NCI-H345 treated with DMSO at 0.1 percent for 48 hours (cell line): ENCODE measurements around the gene EXO1.
"Not testable (repeated sequence)": the region's sequence is repeated elsewhere in the genome, so short reads cannot be mapped to it uniquely, and the experiment has no call there.

ENCODE experiments used
- DNase-seq: peaks from one replicate; lab custom pipeline; 2025; ENCODE audit not compliant: unreplicated experiment; lab: John Stamatoyannopoulos, UW

The EXO1 gene

DNA sequence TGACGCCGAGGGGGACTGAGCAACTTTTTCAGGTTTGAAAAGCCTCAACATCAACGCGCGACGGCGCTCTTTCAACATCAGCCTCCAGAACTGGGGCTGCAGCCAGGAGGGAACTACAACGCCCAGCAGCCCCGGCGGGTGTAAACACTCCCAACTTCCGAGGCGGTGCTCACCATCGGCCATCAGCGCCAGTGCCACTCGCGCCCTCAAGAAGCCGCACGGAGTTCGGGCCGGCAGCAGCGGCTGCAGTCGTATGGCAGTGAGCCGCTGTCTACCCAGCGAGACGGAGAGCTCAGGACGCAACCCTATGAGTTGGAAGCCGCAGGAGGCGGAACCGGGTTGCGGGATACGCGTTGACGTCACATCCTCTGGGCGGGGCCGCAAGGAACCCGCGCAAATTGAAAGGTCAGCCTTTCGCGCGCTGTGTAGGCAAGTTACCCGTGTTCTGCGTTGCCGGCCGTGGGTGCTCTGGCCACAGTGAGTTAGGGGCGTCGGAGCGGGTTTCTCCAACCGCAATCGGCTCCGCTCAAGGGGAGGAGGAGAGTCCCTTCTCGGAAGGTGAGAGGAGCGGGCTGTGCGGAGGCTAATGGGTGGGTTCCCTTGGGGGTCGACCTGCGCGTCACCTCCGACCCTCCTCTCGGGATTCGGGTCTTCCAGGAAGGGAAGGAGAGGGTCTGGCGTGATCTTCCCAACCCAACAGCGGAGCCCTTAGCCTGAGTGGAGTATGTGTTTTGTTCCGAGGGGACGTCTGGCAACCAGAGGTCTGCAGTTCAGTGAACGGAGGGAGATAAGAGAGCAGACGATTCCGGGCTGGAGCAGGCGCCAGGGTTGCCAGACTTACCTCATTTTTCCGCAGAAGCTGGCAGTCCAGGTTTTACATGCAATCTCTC, at the start of gene EXO1:
TSS of gene EXO1 (plus strand) at position 409 of the 890 bp plus-strand sequence. CDS start 2,222 bp downstream, outside the sequence.
- DNase-seq = peak; percentile 95

DNA sequence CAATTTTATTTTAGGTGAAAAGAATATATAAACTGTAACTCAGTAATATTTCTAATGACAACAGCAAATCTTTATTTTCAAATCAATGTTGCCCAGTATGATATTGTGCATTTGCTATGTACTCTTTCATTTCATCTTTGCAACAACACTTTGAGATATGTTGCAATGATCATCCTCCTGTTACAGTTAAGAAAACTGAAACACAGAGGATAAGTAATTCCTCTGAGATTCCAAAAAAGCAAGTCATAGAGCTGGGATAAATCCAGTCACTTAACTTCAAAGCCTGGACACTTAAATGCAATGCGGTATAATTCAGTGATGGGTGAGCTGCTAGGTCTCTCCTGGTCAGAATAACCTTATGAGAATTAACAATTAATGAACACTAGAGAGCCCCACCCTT, 48.6 kb upstream of the EXO1 start:
- DNase-seq = no peak

DNA sequence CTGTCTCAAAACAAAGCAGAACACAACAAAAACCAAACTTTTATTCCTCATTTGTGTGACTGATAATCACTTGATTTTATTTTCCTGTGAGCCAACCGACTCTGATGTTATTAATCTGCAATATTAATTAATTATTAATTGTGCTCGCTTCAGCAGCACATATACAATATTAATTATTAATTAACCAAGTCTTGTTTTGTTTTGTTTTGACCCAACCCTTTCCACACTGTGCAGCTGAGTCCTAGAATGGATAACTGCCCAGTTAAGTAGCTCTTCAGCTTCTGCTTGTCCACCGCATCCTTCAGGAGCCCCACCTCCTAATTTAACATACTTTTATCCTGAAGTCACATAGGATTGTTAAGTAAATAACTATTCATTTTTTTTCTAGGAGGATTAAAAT, 47.4 kb upstream of the EXO1 start:
- DNase-seq = no peak

DNA sequence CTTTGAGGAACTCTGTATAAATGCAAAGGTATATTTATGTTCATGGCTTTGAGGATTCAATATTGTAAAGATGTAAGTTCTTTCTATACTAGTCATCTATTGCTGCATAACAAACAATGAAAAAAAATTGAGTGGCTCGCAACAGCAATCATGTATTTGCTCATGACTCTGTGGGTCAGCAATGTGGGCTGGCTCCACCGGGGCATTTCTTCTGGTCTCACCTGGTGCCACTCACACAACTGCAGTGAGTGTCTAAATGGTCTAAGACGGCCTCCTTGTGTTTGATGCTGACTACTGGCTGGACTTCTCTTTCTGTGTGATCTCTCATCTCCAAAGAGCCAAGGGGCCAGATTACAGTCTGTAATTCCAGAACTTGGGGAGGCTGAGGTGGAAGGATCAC, 45.1 kb upstream of the EXO1 start:
- DNase-seq = no peak

- DNase-seq = not testable (repeated sequence)
Measured at GRCh38 chr1:241804706-241805105, 43.3 kb upstream of the EXO1 start.

DNA sequence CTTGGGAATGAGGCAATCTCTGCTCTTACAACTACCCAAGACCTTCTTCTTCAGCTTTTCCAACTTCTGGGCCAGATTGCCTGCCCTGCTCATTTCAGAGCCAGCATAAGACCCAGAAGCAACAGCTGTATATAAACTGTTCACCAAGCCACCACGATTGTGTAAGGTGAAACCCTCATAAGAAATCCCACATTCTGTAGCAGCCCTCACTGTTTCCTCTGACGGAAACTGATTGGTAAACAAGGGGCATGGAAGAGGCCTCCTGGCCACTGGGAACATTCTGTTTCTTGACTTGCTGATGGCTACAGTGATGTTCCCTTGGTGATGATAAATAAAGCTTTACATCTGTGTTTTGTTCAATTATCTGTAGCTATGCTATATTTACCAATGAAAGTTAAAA, 39.7 kb upstream of the EXO1 start:
- no peak for DNase-seq

DNA sequence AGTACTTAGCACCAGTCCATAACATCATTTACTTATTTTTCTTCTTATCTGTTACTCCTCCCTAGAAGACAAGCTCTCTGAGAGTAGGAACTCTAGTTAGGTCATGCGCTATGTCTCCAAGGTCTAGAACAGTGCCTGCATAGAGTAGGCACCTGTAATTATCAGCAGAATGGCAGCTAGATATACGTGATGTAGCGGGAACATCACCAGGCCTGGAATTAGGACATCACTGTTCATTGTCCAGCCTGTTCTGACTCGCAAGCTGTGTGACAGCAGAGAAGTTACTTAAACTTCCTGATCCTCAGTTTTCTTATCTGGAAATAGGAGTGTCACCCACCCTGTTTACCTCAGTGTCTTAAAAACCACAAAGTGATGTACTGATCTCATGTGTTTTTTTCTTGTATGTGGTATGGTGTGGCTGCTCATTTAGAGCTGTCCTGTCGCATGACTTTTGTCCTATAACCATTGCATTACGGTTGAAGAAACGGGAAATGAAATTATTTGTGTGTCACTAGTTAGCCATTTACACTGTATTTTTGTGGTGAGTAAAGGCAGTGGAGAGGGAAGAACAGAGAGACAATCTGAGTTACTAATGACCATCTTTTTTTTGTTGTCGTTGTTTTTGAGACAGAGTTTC, 37.1 kb upstream of the EXO1 start:
- no peak for DNase-seq

DNA sequence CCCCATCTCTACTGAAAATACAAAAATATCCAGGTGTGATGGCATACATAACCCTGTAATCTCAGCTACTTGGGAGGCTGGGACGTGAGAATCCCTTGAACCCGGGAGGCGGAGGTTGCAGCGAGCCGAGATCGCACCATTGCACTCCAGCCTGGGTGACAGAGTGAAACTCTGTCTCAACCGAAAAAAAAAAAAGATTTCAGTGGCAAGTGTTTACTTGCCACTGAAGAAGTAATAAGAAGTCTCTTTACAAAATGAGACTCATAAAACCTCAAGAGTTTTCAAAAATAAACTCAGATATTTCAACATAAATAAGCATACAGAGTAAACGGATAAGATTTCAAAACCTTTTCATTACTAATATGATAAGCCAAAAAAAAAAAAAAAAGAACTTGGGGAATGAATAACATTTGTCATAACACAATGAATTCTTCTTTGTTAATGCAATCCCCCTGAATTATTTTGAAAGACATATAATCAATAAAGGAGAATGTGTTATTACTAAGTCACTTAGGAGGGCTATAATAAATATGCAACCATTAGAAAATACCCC, 34.2 kb upstream of the EXO1 start:
- no peak for DNase-seq

DNA sequence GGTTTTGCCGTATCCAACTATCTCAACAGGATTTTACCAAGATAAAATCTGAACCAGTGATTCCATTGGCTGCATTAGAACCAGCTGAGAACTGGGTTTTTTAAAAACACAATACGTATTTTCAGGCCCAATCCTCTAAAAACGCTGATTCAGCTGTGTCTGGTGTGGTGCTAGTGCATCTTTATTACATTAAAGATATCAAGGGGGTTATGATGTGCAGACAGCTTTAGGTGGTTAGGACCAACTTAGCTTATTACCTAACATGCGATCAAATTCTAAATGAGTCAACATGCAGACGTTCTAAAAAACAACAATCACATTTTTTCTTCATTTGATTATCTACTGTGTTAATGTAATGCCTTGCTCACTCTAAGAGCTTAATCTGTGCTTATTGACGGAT, 32.0 kb upstream of the EXO1 start:
- DNase-seq = no peak

- no peak for DNase-seq
Measured at GRCh38 chr1:241817331-241817792, 30.6 kb upstream of the EXO1 start.

DNA sequence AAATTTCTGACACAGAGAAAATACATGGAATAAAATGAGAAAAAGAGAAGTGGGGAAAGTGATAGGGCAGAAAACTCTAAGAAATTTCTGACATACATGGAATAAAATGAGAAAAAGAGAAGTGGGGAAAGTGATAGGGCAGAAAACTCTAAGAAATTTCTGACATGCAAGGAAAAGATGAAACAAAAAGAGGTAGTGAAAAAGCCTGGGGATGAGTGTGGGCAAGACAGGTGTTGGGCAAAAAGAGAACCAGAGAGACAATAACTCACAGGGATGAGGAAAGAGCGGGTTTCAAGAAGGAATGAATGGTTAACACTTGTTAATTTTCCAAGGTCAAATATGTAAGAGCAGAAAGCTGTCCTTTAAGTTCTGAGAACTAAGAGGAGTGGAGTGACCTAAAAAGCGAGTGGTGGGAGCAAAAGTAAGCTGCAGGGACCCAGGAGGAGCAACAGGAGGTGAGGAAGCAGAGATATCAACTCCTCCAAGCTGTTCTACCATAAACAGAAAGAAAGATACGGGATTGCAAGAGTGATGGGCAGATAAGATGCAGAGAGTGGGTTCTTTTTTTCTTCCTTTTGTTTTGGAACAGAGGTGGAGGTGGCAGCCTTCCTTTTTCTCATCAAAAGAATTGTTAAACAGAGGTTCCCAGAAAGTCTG, 29.9 kb upstream of the EXO1 start:
- DNase-seq = no peak

DNA sequence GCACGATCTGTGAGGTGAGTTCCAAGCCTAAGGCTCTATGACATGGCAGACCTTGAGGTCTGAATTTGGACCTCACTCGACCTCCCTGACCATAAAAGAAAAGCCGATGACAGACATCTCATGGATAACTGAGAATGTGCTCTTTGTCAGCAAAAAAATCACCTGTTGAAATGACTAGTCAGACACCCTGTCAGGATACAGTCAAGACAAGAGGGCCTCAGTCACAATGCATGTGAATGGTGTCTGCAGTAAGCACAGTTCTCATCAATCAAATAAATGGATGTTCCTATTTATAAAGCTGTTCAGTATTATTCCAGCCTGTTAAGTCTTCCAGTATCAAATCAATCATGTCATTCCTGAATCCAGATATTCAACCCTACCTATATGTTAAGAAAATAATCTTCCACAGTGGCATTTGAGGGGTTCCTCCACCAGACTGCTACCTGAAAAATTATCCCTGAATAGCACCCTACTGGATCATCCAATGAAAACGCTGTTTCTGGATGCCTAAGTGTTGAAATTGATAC, 28.6 kb upstream of the EXO1 start:
- no peak for DNase-seq

DNA sequence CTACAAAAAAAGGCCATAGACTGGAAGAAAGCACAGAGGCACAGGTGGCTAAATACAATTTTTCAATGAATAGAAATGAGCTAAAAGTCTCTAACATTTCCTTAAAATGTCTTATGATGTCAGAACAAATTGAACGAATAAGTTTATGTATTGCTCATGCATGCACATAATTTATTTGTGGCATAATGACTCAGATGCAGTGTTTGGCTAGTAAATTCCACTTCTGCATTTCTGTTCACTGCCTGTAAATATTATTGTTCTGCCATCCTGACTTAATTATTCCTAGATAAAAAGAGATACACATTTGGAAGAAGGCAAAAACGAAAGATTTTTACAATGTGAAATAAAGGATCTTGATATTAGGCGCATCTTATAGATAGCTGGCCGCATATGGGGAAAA, 26.6 kb upstream of the EXO1 start:
- DNase-seq = no peak

DNA sequence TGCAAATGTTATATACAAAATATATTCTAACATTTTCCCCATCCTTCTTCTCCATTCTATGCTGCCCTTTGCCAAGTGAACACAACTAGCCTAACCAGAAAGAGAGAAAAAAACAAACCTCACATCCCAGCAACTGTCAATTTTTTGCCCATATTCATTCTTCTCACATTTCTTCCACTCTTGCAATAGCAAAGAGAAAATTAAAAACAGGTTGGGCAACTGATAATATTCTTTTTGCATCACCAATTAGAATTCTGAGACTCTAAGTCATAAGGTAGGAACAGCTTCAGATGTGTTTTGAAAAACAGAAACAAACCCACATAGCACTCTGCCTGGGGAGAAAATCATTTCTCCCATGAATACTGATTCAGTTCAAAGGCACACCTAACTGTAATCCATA, 25.2 kb upstream of the EXO1 start:
- DNase-seq = no peak

DNA sequence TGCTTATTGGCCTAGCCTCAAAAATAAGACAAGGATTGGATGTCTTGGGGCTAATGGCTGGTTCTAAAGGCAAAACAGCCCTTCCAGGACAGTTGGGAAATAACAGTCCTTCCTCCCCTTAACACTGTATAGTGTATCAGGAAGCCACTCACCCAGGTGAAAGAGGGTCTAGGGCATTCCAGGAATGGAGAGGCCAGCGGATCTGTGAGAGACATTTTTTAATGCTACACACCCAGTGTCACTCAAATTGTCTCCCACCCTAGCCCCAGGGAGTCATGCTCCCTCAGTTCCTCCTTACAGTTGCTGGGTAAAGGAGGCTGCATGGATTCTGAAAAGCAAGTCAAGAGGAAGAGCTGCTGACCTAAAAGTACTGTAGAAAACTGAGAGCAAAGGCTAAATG, 24.1 kb upstream of the EXO1 start:
- no peak for DNase-seq

DNA sequence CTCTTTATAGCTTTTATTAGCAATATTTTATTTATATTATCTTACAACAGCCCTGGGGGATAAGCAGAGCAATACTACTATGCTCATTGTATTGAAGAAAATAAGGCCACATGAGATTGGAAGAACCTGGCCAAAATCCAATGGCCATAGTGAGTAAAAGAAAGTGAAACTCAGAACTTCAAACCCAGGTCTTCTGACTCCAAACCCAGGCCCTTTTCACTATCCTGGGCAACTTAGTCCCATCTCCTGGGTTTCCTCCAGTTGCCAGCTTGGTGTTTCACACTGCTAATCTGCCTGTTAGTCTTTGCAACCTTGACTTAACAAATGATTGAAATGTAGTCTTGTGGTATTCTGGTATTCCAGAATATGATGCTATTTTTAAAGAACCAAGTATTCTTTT, 22.4 kb upstream of the EXO1 start:
- no peak for DNase-seq

DNA sequence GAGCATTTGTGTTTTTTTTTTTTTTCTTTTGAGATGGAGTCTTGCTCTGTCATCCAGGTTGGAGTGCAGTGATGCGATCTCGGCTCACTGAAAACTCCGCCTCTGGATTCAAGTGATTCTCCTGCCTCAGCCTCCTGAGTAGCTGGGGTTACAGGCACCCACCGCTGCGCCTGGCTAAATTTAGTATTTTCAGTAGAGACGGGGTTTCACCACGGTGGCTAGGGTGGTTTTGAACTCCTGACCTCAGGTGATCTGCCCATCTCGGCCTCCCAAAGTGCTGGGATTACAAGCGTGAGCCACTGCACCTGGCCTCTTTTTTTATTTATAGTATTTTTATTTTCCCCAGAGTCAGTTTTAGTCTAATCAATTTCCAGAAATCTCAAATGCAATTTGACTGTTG, 21.4 kb upstream of the EXO1 start:
- DNase-seq = not testable (repeated sequence)

GRCh38 chr1:241827264-241827663, 20.7 kb upstream of the EXO1 start:
- DNase-seq = no peak

- no peak for DNase-seq
Measured at GRCh38 chr1:241828463-241829021, 19.5 kb upstream of the EXO1 start.

- DNase-seq = no peak
Measured at GRCh38 chr1:241829468-241829867, 18.5 kb upstream of the EXO1 start.
